Hepatocyte (in vitro differentiated cells): ENCODE results near the gene BICD2. TPM values are rescaled to one million over a fixed set of nuclear protein-coding genes. Genes with fewer than 3 reads are reported as not detected.

ENCODE experiments used
- DNase-seq: peaks from one replicate; pipeline ENCODE4 v3.0.0-alpha.2; 2016; ENCODE audit warnings: low spot score
- H2AFZ ChIP-seq: fragments of 200-600 bp; sonication (generic); 2 replicates; pipeline ENCODE4 v1.6.0; 2016; ENCODE audit warnings: antibody characterized with exemption, mild to moderate bottlenecking
- H3K27ac ChIP-seq: fragments of 200-600 bp; sonication (generic); 2 replicates; pipeline ENCODE4 v1.5.1; 2016; ENCODE audit warnings: mild to moderate bottlenecking
- H3K27me3 ChIP-seq: fragments of 200-600 bp; sonication (generic); 2 replicates; pipeline ENCODE4 v1.6.1; 2016
- H3K36me3 ChIP-seq: fragments of 200-600 bp; sonication (generic); replicated peaks from 2 replicates; pipeline ENCODE4 v1.5.1; 2016; ENCODE audit warnings: low read depth; ENCODE audit not compliant: insufficient read depth
- H3K4me1 ChIP-seq: fragments of 200-600 bp; sonication (generic); 2 replicates; pipeline ENCODE4 v1.5.1; 2016; ENCODE audit warnings: mild to moderate bottlenecking, moderate library complexity; ENCODE audit not compliant: insufficient read depth
- H3K4me2 ChIP-seq: fragments of 200-600 bp; sonication (generic); 2 replicates; pipeline ENCODE4 v1.6.0; 2016
- H3K4me3 ChIP-seq: fragments of 200-600 bp; sonication (generic); 2 replicates; pipeline ENCODE4 v1.5.1; 2016; ENCODE audit warnings: mild to moderate bottlenecking
- H3K79me2 ChIP-seq: fragments of 200-600 bp; sonication (generic); 2 replicates; pipeline ENCODE4 v1.6.0; 2017; ENCODE audit warnings: mild to moderate bottlenecking
- H3K9me2 ChIP-seq: fragments of 200-600 bp; sonication (generic); replicated peaks from 2 replicates; pipeline ENCODE4 v1.6.0; 2017; ENCODE audit warnings: mild to moderate bottlenecking; ENCODE audit not compliant: insufficient read depth
- H3K9me3 ChIP-seq: fragments of 200-600 bp; sonication (generic); 2 replicates; pipeline ENCODE4 v1.5.1; 2016; ENCODE audit warnings: low read depth, mild to moderate bottlenecking
- H4K20me1 ChIP-seq: fragments of 200-600 bp; sonication (generic); 2 replicates; pipeline ENCODE4 v1.6.0; 2016; ENCODE audit warnings: mild to moderate bottlenecking; ENCODE audit not compliant: insufficient read depth, poor library complexity, severe bottlenecking
- EZH2 ChIP-seq: fragments of 200-600 bp; sonication (generic); IDR thresholded peaks from 2 replicates; pipeline ENCODE4 v1.6.1; 2016; ENCODE audit warnings: antibody characterized with exemption, mild to moderate bottlenecking, borderline replicate concordance
- EZH2phosphoT487 ChIP-seq: fragments of 200-600 bp; sonication (generic); IDR thresholded peaks from one replicate; pipeline ENCODE4 v1.6.1; 2018; ENCODE audit warnings: antibody characterized with exemption, mild to moderate bottlenecking, low read depth, moderate library complexity; ENCODE audit not compliant: unreplicated experiment, severe bottlenecking
- WGBS: methylation state at CpG from one replicate; pipeline ENCODE4 v1.1.6; 2016; ENCODE audit warnings: low lambda C conversion rate; ENCODE audit errors: missing lambda C conversion rate; 5-methylcytosine and 5-hydroxymethylcytosine counted together
- polyA plus RNA-seq: library from polyadenylated mRNA; unstranded; fragments of >200 nt; fragmentation: Nextera tagmentation; extraction: Ambion mirVana; gene quantifications from 2 replicates; pipeline ENCODE4 v1.2.1, GENCODE V29; 2016
- total RNA-seq: library from RNA; depleted of rRNA; stranded (reverse); fragments of >200 nt; gene quantifications from 2 replicates; pipeline ENCODE4 v1.2.3, GENCODE V29; 2014
- TF ChIP-seq, protein P1 (sequence below): fragments of 200-600 bp; sonication (generic); IDR thresholded peaks from 2 replicates; pipeline ENCODE4 v1.5.1; 2016; ENCODE audit warnings: antibody characterized with exemption, mild to moderate bottlenecking; ENCODE audit not compliant: poor library complexity

The BICD2 gene
- total and polyA plus RNA-seq, 2 experiments from 2014 or later: 13.2 to 25.7 TPM

DNA sequence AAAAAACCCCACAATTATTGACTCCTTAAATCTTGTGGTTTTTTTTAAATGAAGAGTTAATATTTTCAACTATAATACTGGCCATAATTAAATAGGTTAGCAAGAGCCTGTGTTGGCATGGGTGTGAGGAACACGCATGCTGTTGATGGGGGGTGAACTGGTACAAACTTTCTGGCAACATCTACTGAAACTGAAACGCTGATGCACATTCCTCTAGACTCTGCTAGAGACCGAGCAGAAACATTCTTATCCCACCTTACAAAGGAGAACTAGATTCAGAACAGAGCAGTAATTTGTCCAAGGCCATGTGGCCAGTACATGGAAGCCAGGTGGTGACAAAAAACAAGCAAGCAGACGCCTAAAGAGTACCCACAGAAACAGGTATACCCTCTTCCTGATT is 2.4 kb downstream of the BICD2 start:
- H3K4me1 ChIP-seq: peaks cover 17% of the 10 kb centered on the region
- H2AFZ ChIP-seq: no peak overlapping the region
- H4K20me1 ChIP-seq: peaks cover 53% of the 10 kb centered on the region
- no peaks in the 10 kb centered on the region for H3K9me3 ChIP-seq
- no peak overlapping the region for H3K4me3 ChIP-seq
- peaks cover 70% of the 10 kb centered on the region for H3K79me2 ChIP-seq
- no peak overlapping the region for H3K27ac ChIP-seq
- TF ChIP-seq EZH2phosphoT487: no peak
- TF ChIP-seq, protein P1, sequence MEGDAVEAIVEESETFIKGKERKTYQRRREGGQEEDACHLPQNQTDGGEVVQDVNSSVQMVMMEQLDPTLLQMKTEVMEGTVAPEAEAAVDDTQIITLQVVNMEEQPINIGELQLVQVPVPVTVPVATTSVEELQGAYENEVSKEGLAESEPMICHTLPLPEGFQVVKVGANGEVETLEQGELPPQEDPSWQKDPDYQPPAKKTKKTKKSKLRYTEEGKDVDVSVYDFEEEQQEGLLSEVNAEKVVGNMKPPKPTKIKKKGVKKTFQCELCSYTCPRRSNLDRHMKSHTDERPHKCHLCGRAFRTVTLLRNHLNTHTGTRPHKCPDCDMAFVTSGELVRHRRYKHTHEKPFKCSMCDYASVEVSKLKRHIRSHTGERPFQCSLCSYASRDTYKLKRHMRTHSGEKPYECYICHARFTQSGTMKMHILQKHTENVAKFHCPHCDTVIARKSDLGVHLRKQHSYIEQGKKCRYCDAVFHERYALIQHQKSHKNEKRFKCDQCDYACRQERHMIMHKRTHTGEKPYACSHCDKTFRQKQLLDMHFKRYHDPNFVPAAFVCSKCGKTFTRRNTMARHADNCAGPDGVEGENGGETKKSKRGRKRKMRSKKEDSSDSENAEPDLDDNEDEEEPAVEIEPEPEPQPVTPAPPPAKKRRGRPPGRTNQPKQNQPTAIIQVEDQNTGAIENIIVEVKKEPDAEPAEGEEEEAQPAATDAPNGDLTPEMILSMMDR: no peak
- TF ChIP-seq EZH2: no peak
- WGBS: 89% methylated on average over 4 of the region's 4 CpGs
- no peaks in the 10 kb centered on the region for H3K9me2 ChIP-seq
- H3K36me3 ChIP-seq: no peaks in the 10 kb centered on the region
- peak overlapping the region; percentile 98 for H3K4me2 ChIP-seq
- no peak for DNase-seq
- H3K27me3 ChIP-seq: no peaks in the 10 kb centered on the region

DNA sequence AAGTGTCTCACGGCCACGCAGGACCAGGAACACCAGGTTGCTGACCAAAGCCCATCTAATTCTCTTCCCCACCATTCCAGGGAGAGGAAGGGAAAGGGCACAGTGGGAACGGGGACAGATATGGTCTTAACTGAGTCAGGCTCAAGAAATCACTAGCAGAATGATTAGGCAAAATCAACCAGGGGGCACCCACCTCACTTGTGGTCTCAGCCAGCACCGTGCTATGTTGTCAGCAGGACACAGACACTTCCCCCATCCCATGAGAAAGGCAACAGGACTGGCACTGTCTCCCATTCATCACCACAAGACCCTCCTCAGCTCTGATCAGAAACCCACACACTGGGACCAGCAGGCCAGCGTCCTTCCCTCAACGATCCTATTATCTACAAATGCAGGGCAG is 2.9 kb downstream of the BICD2 start:
- no peaks in the 10 kb centered on the region for H3K27me3 ChIP-seq
- H3K27ac ChIP-seq: no peak overlapping the region
- H3K4me1 ChIP-seq: peaks cover 17% of the 10 kb centered on the region
- DNase-seq: no peak
- H3K9me3 ChIP-seq: no peaks in the 10 kb centered on the region
- no peaks in the 10 kb centered on the region for H3K36me3 ChIP-seq
- H2AFZ ChIP-seq: no peak overlapping the region
- 89% methylated on average over 6 of the region's 6 CpGs for WGBS
- peaks cover 53% of the 10 kb centered on the region for H4K20me1 ChIP-seq
- peaks cover 75% of the 10 kb centered on the region for H3K79me2 ChIP-seq
- no peaks in the 10 kb centered on the region for H3K9me2 ChIP-seq
- no peak overlapping the region for H3K4me3 ChIP-seq
- no peak for TF ChIP-seq EZH2
- TF ChIP-seq, protein P1: no peak
- no peak for TF ChIP-seq EZH2phosphoT487
- H3K4me2 ChIP-seq: peak overlapping the region; percentile 98

DNA sequence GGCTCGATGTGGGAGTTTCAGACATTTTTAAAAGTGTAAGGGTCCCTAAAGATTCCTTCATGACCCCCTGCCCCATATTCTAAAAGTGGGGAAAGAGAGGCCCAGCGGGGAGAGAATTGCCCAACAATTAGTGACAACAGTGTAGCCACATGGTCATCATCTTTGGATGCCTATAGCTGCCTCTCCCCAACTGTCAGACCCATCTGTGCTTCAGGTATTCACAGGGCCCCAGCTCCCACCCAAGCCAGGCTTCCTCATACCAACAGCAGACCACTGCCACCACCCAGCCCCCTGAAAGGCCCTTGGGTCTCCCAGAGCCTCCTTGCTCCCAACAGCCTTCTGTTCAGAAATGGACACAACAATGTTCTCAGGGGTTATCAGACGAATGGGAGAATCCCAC is 4.1 kb downstream of the BICD2 start:
- Histone ChIP-seq H3K36me3 (no peaks in the 10 kb centered on the region), H3K9me3 (no peaks in the 10 kb centered on the region), H3K9me2 (no peaks in the 10 kb centered on the region), H3K4me3 (no peak overlapping the region), H3K27ac (no peak overlapping the region), H3K79me2 (peaks cover 83% of the 10 kb centered on the region), H2AFZ (no peak overlapping the region), H3K4me2 (no peak overlapping the region), H3K4me1 (peaks cover 9% of the 10 kb centered on the region), H4K20me1 (peaks cover 53% of the 10 kb centered on the region), H3K27me3 (no peaks in the 10 kb centered on the region)
- TF ChIP-seq, protein P1: no peak
- TF ChIP-seq EZH2 (no peak), EZH2phosphoT487 (no peak)
- 69% methylated on average over 3 of the region's 3 CpGs for WGBS
- no peak for DNase-seq

DNA sequence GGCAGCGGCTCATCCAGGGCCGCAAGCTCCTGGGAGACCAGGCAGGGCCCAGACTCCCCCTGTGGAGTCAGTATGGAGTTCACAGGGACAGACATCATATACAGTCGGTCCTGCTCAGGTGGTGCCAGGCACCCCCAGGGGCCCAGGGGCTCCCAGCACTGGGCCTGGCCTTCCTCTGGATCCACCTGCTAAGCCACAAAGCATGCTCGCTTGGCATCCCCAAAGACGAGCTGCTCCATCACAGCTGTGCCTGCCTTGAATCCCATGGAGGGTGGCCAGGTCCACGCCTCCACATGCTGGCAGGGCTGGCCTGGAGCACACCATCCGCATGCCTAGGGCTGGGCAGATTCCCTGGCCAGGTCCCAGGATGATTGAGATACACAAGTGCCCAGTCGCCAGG is 4.6 kb downstream of the BICD2 start:
- Histone ChIP-seq H3K79me2 (peaks cover 84% of the 10 kb centered on the region), H3K4me3 (no peak overlapping the region), H3K9me2 (no peaks in the 10 kb centered on the region), H3K27me3 (no peaks in the 10 kb centered on the region), H4K20me1 (peaks cover 53% of the 10 kb centered on the region), H3K4me2 (no peak overlapping the region), H3K27ac (no peak overlapping the region), H3K9me3 (no peaks in the 10 kb centered on the region), H3K36me3 (no peaks in the 10 kb centered on the region), H2AFZ (no peak overlapping the region), H3K4me1 (peaks cover 9% of the 10 kb centered on the region)
- 93% methylated on average over 8 of the region's 8 CpGs for whole genome bisulfite sequencing
- TF ChIP-seq, protein P1: no peak
- no peak for DNase-seq
